OCI-LY1 (cell line): Measurements from ENCODE around the gene ZIC4.

Experiments used
- H2AFZ ChIP-seq: fragments of 200-600 bp; sonication (generic), shearing (Covaris generic); 2 replicates; pipeline ENCODE4 v1.6.0; 2014; ENCODE audit warnings: antibody characterized with exemption, mild to moderate bottlenecking, low read length
- H3F3A ChIP-seq: fragments of 200-600 bp; sonication (generic), shearing (Covaris generic); 2 replicates; pipeline ENCODE4 v1.6.0; 2014; ENCODE audit warnings: mild to moderate bottlenecking, antibody characterized with exemption, low read length, moderate library complexity; ENCODE audit not compliant: insufficient read depth
- H3K27ac ChIP-seq: fragments of 200-600 bp; sonication (generic); 2 replicates; pipeline ENCODE4 v1.5.1; 2014; ENCODE audit warnings: low read length, mixed run types, mild to moderate bottlenecking, low read depth; ENCODE audit not compliant: poor library complexity, severe bottlenecking
- H3K27me3 ChIP-seq: fragments of 200-600 bp; sonication (generic); 2 replicates; pipeline ENCODE4 v1.6.0; 2014; ENCODE audit warnings: antibody characterized with exemption, mild to moderate bottlenecking, low read length, moderate library complexity; ENCODE audit not compliant: insufficient read depth
- H3K36me3 ChIP-seq: fragments of 200-600 bp; sonication (generic); 2 replicates; pipeline ENCODE4 v1.6.1; 2014; ENCODE audit warnings: mild to moderate bottlenecking, antibody characterized with exemption, low read length, moderate library complexity, mixed read lengths; ENCODE audit not compliant: insufficient read depth
- H3K4me1 ChIP-seq: fragments of 200-600 bp; sonication (generic); 2 replicates; pipeline ENCODE4 v1.5.1; 2014; ENCODE audit warnings: mild to moderate bottlenecking, low read length, moderate library complexity; ENCODE audit not compliant: insufficient read depth, severe bottlenecking
- H3K4me2 ChIP-seq: fragments of 200-600 bp; sonication (generic), shearing (Covaris generic); 2 replicates; pipeline ENCODE4 v1.6.1; 2014; ENCODE audit warnings: low read length
- H3K4me3 ChIP-seq: fragments of 200-600 bp; sonication (generic); 2 replicates; pipeline ENCODE4 v1.5.1; 2014; ENCODE audit warnings: low read length, low read depth, mild to moderate bottlenecking, mixed read lengths; ENCODE audit not compliant: poor library complexity, severe bottlenecking
- H3K79me2 ChIP-seq: fragments of 200-600 bp; shearing (Covaris generic); 2 replicates; pipeline ENCODE4 v1.6.1; 2016; ENCODE audit warnings: mixed run types, low read length, mixed read lengths; ENCODE audit not compliant: insufficient read depth
- H3K9ac ChIP-seq: fragments of 200-600 bp; sonication (generic), shearing (Covaris generic); 2 replicates; pipeline ENCODE4 v1.6.1; 2014; ENCODE audit warnings: mild to moderate bottlenecking, low read length, mixed read lengths
- H3K9me2 ChIP-seq: fragments of 200-600 bp; sonication (generic), shearing (Covaris generic); 2 replicates; pipeline ENCODE4 v1.6.1; 2014; ENCODE audit warnings: low read depth, mild to moderate bottlenecking, low read length, mixed read lengths
- H3K9me3 ChIP-seq: fragments of 200-600 bp; shearing (Covaris generic); 2 replicates; pipeline ENCODE4 v1.6.1; 2014; ENCODE audit warnings: low read length, mixed read lengths
- H4K20me1 ChIP-seq: fragments of 200-600 bp; sonication (generic), shearing (Covaris generic); 2 replicates; pipeline ENCODE4 v1.6.0; 2016; ENCODE audit warnings: mild to moderate bottlenecking, low read length; ENCODE audit not compliant: insufficient read depth
- EZH2 ChIP-seq: fragments of 200-600 bp; sonication (generic), shearing (Covaris generic); IDR thresholded peaks from 2 replicates; pipeline ENCODE4 v1.8.0; 2017; ENCODE audit warnings: borderline replicate concordance, mixed run types, mild to moderate bottlenecking, antibody characterized with exemption, low read length, moderate library complexity, mixed read lengths
- TF ChIP-seq, protein P1 (sequence below): fragments of 200-600 bp; sonication (generic), shearing (Covaris generic); IDR thresholded peaks from 2 replicates; pipeline ENCODE4 v1.5.1; 2017; ENCODE audit warnings: mild to moderate bottlenecking, antibody characterized with exemption, low read length, moderate library complexity, mixed read lengths

The ZIC4 gene

DNA sequence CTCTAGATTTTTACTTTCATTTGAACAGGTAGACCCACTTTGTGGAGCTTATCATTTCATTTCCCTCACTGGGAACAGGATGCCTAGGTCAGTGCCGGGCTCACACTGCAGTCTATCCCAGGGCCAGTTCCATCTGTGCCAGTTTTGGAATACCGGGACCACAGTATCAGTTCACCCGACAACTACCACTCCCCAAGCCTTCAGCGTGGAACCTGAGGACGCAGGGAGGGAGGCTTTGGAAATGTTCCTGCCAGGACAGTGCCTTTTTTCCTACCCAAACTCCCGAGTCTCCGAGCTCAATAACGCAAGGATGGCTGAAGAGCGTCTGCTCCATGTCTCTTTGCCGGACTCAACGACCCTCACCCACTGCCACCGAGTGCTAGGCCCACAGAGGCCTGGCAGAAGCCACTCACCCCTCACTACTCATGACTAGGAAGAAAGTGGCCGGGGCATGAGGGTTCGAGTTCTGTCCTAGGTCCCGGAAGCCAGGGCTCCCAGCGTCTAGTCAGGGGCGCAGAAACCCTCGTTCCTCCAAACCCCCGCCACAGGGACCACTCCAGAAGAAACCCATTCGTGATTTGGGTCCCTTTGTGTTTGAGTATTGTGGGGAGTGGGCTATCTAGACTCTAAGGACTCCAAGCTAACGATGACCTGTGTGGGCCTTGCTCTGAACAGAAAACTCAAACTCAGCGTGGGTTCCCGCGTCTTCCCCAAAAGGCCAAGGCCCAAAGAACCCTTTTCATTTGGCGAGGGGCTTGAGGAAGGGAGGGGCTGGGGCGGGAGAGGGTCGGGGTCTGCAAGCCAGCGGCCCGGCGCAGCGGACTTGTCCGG is 14.2 kb upstream of the ZIC4 start:
- no peak overlapping the region for H2AFZ ChIP-seq
- H3F3A ChIP-seq: no peaks in the 10 kb centered on the region
- no peak overlapping the region for H3K27ac ChIP-seq
- no peaks in the 10 kb centered on the region for H3K9me2 ChIP-seq
- H3K9me3 ChIP-seq: no peaks in the 10 kb centered on the region
- no peaks in the 10 kb centered on the region for H3K36me3 ChIP-seq
- H3K79me2 ChIP-seq: no peaks in the 10 kb centered on the region
- H3K4me1 ChIP-seq: no peaks in the 10 kb centered on the region
- no peaks in the 10 kb centered on the region; the same call in 1 of the 2 replicates for H3K27me3 ChIP-seq
- TF ChIP-seq EZH2: no peak
- TF ChIP-seq, protein P1, sequence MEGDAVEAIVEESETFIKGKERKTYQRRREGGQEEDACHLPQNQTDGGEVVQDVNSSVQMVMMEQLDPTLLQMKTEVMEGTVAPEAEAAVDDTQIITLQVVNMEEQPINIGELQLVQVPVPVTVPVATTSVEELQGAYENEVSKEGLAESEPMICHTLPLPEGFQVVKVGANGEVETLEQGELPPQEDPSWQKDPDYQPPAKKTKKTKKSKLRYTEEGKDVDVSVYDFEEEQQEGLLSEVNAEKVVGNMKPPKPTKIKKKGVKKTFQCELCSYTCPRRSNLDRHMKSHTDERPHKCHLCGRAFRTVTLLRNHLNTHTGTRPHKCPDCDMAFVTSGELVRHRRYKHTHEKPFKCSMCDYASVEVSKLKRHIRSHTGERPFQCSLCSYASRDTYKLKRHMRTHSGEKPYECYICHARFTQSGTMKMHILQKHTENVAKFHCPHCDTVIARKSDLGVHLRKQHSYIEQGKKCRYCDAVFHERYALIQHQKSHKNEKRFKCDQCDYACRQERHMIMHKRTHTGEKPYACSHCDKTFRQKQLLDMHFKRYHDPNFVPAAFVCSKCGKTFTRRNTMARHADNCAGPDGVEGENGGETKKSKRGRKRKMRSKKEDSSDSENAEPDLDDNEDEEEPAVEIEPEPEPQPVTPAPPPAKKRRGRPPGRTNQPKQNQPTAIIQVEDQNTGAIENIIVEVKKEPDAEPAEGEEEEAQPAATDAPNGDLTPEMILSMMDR: no peak
- no peaks in the 10 kb centered on the region for H4K20me1 ChIP-seq
- H3K4me3 ChIP-seq: no peak overlapping the region
- H3K9ac ChIP-seq: no peak overlapping the region
- no peak overlapping the region for H3K4me2 ChIP-seq

DNA sequence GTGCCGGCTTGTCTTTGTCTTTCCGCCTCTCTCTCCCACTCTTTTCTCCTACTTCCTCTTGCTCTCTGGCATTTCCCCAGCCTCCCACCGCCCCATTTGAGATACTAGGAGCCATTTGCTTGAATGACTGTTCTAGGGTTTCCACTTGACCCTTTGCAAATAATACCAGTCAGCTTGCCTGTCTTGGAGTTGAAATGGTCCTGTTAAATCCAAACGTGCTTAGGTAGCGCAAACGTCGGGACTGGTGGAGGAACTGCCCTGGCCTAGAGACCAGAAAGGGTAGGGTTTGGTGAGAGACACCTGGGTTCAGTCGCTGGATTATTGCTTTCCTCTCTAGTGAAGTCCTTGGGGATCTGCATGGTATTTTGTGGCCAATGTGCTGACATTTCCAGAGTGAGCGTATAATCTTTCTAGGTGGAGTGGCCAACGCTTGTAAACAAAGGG is 13.5 kb upstream of the ZIC4 start:
- Histone ChIP-seq H3K27me3 (no peaks in the 10 kb centered on the region; the same call in 1 of the 2 replicates), H3K4me3 (no peak overlapping the region), H3K4me2 (no peak overlapping the region)

DNA sequence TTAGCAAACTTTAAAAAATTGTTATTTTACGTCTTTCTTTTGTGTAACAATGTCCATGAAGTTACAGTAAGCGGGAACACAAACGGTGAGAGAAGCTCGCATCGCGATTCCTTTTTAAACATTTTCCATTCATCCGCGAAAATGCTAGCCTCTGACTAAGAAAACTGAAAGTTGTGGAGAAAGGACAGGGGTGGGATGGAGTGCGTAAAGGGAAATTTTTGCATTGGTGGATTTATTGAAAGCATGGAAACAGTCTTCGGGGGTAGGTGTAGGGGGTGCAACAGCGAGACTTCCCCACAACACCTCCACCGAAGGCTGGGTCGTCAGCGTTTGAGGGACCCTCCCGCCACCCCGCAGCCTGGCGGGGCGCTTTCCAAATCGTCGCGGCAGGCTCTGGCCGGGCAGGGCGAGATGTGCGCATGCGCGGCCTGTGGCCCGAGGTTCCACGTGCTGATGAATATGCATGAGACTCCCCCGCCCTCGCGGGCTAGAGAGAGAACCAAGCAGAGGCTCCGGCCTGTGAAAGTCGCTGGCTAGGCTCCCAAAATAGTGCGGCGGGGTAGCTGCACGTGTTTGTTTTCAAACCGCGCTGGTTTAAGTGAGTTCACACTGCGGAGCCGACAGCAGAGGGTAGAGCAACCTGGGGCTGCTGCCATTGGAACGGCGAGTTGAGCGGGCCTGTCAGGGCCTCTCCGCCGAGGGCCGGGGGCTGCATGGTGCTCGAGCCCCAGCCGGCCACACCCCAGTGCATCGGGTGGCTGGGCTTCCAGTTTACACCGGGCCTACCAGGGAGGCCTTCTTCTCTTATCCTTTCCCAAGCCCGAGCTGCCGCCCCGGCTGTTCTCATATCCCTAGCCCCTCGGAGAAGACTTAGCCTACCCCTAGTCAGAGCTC is 12.7 kb upstream of the ZIC4 start:
- H3K9me3 ChIP-seq: no peaks in the 10 kb centered on the region
- H3K4me1 ChIP-seq: no peaks in the 10 kb centered on the region
- H3K27ac ChIP-seq: no peak overlapping the region
- no peaks in the 10 kb centered on the region for H4K20me1 ChIP-seq
- no peak overlapping the region for H3K9ac ChIP-seq
- no peak overlapping the region for H3K4me2 ChIP-seq
- H3K36me3 ChIP-seq: no peaks in the 10 kb centered on the region
- no peaks in the 10 kb centered on the region; the same call in 1 of the 2 replicates for H3K27me3 ChIP-seq
- TF ChIP-seq EZH2: no peak
- TF ChIP-seq, protein P1: no peak
- no peak overlapping the region for H2AFZ ChIP-seq
- H3K79me2 ChIP-seq: no peaks in the 10 kb centered on the region
- H3K9me2 ChIP-seq: no peaks in the 10 kb centered on the region
- no peaks in the 10 kb centered on the region for H3F3A ChIP-seq
- no peak overlapping the region for H3K4me3 ChIP-seq

More for the DNA sequence above, 13.5 kb upstream of the ZIC4 start:
- no peaks in the 10 kb centered on the region for H3K9me2 ChIP-seq
- no peaks in the 10 kb centered on the region for H3F3A ChIP-seq
- no peak overlapping the region for H3K9ac ChIP-seq
- H3K36me3 ChIP-seq: no peaks in the 10 kb centered on the region
- TF ChIP-seq, protein P1: no peak
- TF ChIP-seq EZH2: no peak
- no peak overlapping the region for H3K27ac ChIP-seq
- H3K9me3 ChIP-seq: no peaks in the 10 kb centered on the region
- no peaks in the 10 kb centered on the region for H4K20me1 ChIP-seq
- H3K4me1 ChIP-seq: no peaks in the 10 kb centered on the region
- H3K79me2 ChIP-seq: no peaks in the 10 kb centered on the region
- H2AFZ ChIP-seq: no peak overlapping the region
